Neural cell (in vitro differentiated cells): ENCODE results near the gene TBC1D30. TPM values are rescaled to one million over a fixed set of nuclear protein-coding genes. Genes with fewer than 3 reads are reported as not detected.

Experiments
- H2AFZ ChIP-seq: fragments of 200-600, 300-800 bp; sonication (generic), shearing (Covaris generic); 2 replicates; pipeline ENCODE4 v1.6.0; 2014; ENCODE audit warnings: low read depth, mild to moderate bottlenecking, antibody characterized with exemption, low read length, moderate library complexity
- H3F3A ChIP-seq: fragments of 200-600 bp; shearing (Covaris generic); 2 replicates; pipeline ENCODE4 v1.6.1; 2016; ENCODE audit warnings: mild to moderate bottlenecking, moderate library complexity, mixed read lengths, antibody characterized with exemption, low read length; ENCODE audit not compliant: insufficient read depth, poor library complexity, severe bottlenecking
- H3K27ac ChIP-seq: fragments of 200-600, 300-800 bp; sonication (generic), shearing (Covaris generic); 2 replicates; pipeline ENCODE4 v1.5.1; 2014; ENCODE audit warnings: mild to moderate bottlenecking, low read length, moderate library complexity
- H3K27me3 ChIP-seq: fragments of 300-800, 200-600 bp; sonication (generic), shearing (Covaris generic); 2 replicates; pipeline ENCODE4 v1.6.0; 2014; ENCODE audit warnings: mild to moderate bottlenecking, low read depth, low read length, moderate library complexity; ENCODE audit not compliant: insufficient read depth
- H3K36me3 ChIP-seq: fragments of 300-800, 200-600 bp; sonication (generic), shearing (Covaris generic); 2 replicates; pipeline ENCODE4 v1.5.1; 2014; ENCODE audit warnings: mild to moderate bottlenecking, antibody characterized with exemption, low read length, moderate library complexity; ENCODE audit not compliant: insufficient read depth
- H3K4me2 ChIP-seq: fragments of 300-800, 200-600 bp; sonication (generic), shearing (Covaris generic); 2 replicates; pipeline ENCODE4 v1.6.0; 2014; ENCODE audit warnings: mild to moderate bottlenecking, low read length
- H3K4me3 ChIP-seq: fragments of 300-800, 200-600 bp; sonication (generic), shearing (Covaris generic); 2 replicates; pipeline ENCODE4 v1.5.1; 2014; ENCODE audit warnings: mild to moderate bottlenecking, low read length, moderate library complexity
- H3K79me2 ChIP-seq: fragments of 200-600 bp; shearing (Covaris generic); replicated peaks from 2 replicates; pipeline ENCODE4 v1.6.0; 2014; ENCODE audit warnings: mild to moderate bottlenecking, low read length, moderate library complexity; ENCODE audit not compliant: insufficient read depth
- H3K9ac ChIP-seq: fragments of 300-800, 200-600 bp; sonication (generic), shearing (Covaris generic); 2 replicates; pipeline ENCODE4 v1.6.1; 2016; ENCODE audit warnings: mild to moderate bottlenecking, low read length, mixed read lengths
- H3K9me2 ChIP-seq: fragments of 200-600 bp; shearing (Covaris generic); 2 replicates; pipeline ENCODE4 v1.6.1; 2016; ENCODE audit warnings: mild to moderate bottlenecking, low read length, mixed read lengths; ENCODE audit not compliant: insufficient read depth
- H3K9me3 ChIP-seq: fragments of 200-600, 300-800 bp; sonication (generic), shearing (Covaris generic); 2 replicates; pipeline ENCODE4 v1.6.1; 2016; ENCODE audit warnings: mild to moderate bottlenecking, mixed run types, low read length, moderate library complexity, mixed read lengths
- H4K20me1 ChIP-seq: fragments of 200-600 bp; shearing (Covaris generic); 2 replicates; pipeline ENCODE4 v1.6.1; 2016; ENCODE audit warnings: mild to moderate bottlenecking, mixed run types; ENCODE audit not compliant: insufficient read depth
- CTCF ChIP-seq: fragments of 450-650 bp; IDR thresholded peaks from 2 replicates; pipeline ENCODE4 v1.5.1; 2014; ENCODE audit warnings: antibody characterized with exemption, mild to moderate bottlenecking, moderate library complexity; ENCODE audit not compliant: poor library complexity, severe bottlenecking
- EP300 ChIP-seq: fragments of 450-650 bp; conservative IDR thresholded peaks from 2 replicates; pipeline ENCODE4 v1.6.1; 2014; ENCODE audit warnings: antibody characterized with exemption, mild to moderate bottlenecking, moderate library complexity; ENCODE audit not compliant: poor library complexity, severe bottlenecking
- EZH2 ChIP-seq: fragments of 200-600, 300-800 bp; shearing (Covaris generic), sonication (generic); IDR thresholded peaks from 2 replicates; pipeline ENCODE4 v1.6.1; 2014; ENCODE audit warnings: antibody characterized with exemption, low read length, borderline replicate concordance, mild to moderate bottlenecking; ENCODE audit not compliant: insufficient read depth, poor library complexity, severe bottlenecking
- MXI1 ChIP-seq: fragments of 450-650 bp; conservative IDR thresholded peaks from 2 replicates; pipeline ENCODE4 v1.6.1; 2014; ENCODE audit warnings: antibody characterized with exemption, mild to moderate bottlenecking; ENCODE audit not compliant: poor library complexity, severe bottlenecking
- POLR2AphosphoS5 ChIP-seq: IDR thresholded peaks from 2 replicates; pipeline ENCODE4 v1.6.1; 2012
- RAD21 ChIP-seq: fragments of 450-650 bp; conservative IDR thresholded peaks from 2 replicates; pipeline ENCODE4 v1.6.1; 2014; ENCODE audit warnings: antibody characterized with exemption, mild to moderate bottlenecking, moderate library complexity
- REST ChIP-seq: IDR thresholded peaks from 2 replicates; pipeline ENCODE4 v1.6.1; 2012; ENCODE audit warnings: borderline replicate concordance
- SMC3 ChIP-seq: fragments of 450-650 bp; conservative IDR thresholded peaks from 2 replicates; pipeline ENCODE4 v1.6.1; 2014; ENCODE audit warnings: antibody characterized with exemption, mild to moderate bottlenecking, moderate library complexity; ENCODE audit not compliant: poor library complexity
- TAF1 ChIP-seq: IDR thresholded peaks from 2 replicates; pipeline ENCODE4 v1.6.1; 2012; ENCODE audit warnings: low read depth
- polyA plus RNA-seq: library from polyadenylated mRNA; depleted of rRNA; stranded (reverse); fragments of >200 nt; gene quantifications from 2 replicates; pipeline ENCODE4 v1.2.3, GENCODE V29; 2014

Gene TBC1D30
- polyA plus RNA-seq, 1 donor from 2014 or later, result 17.6 TPM

- H3K4me3 ChIP-seq, result no peak overlapping the region
- H3K9me2 ChIP-seq, result no peaks in the 10 kb centered on the region
- no peaks in the 10 kb centered on the region for H3K79me2 ChIP-seq
- no peak overlapping the region for H2AFZ ChIP-seq
- no peaks in the 10 kb centered on the region for H3K36me3 ChIP-seq
- H3F3A ChIP-seq, result no peaks in the 10 kb centered on the region
- no peak overlapping the region for H3K9ac ChIP-seq
- no peaks in the 10 kb centered on the region for H3K27me3 ChIP-seq
- H4K20me1 ChIP-seq, result no peaks in the 10 kb centered on the region
- H3K9me3 ChIP-seq, result no peaks in the 10 kb centered on the region
- H3K27ac ChIP-seq, result no peak overlapping the region
- H3K4me2 ChIP-seq, result no peak overlapping the region
- TF ChIP-seq RAD21 (no peak), CTCF (no peak), POLR2AphosphoS5 (no peak), REST (no peak), SMC3 (no peak), TAF1 (no peak)
Observed at GRCh38 chr12:64916411-64917261, 92.2 kb downstream of the TBC1D30 start.

- H3K9me3 ChIP-seq, result no peaks in the 10 kb centered on the region
- H3K36me3 ChIP-seq, result no peaks in the 10 kb centered on the region
- H3K4me2 ChIP-seq, result no peak overlapping the region
- no peak overlapping the region for H3K9ac ChIP-seq
- H3F3A ChIP-seq, result no peaks in the 10 kb centered on the region
- H3K79me2 ChIP-seq, result no peaks in the 10 kb centered on the region
- H3K27me3 ChIP-seq, result no peaks in the 10 kb centered on the region
- TF ChIP-seq RAD21, result no peak
- TF ChIP-seq SMC3, result no peak
- TF ChIP-seq REST, result no peak
- no peak for TF ChIP-seq POLR2AphosphoS5
- TF ChIP-seq MXI1, result no peak
- no peak for TF ChIP-seq EP300
- TF ChIP-seq TAF1, result no peak
- TF ChIP-seq CTCF, result no peak
- no peak for TF ChIP-seq EZH2
- no peak overlapping the region for H3K27ac ChIP-seq
- no peak overlapping the region for H2AFZ ChIP-seq
- no peaks in the 10 kb centered on the region for H4K20me1 ChIP-seq
- H3K9me2 ChIP-seq, result no peaks in the 10 kb centered on the region
- H3K4me3 ChIP-seq, result no peak overlapping the region
Observed at GRCh38 chr12:64918344-64918743, 93.9 kb downstream of the TBC1D30 start.
